ENCODE results near the gene GXYLT1.
"Not testable (repeated sequence)": the region's sequence is repeated elsewhere in the genome, so short reads cannot be mapped to it uniquely, and the experiment has no call there.

GXYLT1 gene, protein sequence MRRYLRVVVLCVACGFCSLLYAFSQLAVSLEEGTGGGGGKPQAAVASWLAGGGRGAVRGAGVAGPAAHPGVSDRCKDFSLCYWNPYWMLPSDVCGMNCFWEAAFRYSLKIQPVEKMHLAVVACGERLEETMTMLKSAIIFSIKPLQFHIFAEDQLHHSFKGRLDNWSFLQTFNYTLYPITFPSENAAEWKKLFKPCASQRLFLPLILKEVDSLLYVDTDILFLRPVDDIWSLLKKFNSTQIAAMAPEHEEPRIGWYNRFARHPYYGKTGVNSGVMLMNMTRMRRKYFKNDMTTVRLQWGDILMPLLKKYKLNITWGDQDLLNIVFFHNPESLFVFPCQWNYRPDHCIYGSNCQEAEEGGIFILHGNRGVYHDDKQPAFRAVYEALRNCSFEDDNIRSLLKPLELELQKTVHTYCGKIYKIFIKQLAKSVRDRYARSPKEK

DNA sequence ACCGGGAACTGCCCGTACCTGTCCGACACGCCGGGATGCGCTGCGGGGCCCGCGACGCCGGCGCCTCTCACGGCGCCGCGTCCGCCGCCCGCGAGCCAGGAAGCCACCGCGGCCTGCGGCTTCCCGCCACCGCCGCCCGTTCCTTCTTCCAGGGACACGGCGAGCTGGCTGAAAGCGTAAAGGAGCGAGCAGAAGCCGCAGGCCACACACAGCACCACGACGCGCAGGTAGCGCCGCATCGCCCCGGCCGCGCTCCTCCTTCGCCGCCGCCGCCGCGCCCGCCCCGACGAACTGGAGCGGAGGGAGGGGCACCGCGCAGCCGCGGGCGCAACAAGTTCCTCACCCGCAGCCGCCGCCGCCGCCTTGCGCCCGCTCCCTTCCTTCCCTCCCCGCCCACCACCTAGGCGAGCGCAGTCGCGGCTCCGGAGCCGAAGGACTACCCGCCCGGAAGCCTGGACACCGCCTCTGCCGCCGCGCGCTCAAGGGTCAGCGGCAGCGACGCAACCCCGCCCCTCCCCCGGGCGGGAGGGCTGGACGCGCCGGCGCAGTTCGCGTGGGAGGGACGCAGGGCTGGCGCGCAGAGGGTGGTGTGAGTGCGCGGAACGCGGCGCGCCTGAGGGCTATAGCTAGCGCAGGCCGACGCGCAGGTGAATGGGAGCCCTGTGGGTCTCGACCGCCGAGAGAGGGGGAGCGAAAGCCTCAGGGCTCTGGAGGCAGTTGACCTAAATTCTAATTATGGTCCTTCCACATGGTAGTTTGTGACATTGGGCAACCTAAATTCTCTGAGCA is at the start of gene GXYLT1:
TSS of gene GXYLT1 (minus strand) at position 467 of the 789 bp plus-strand sequence. CDS start at position 239, 228 bp downstream.
- DNase-seq (ENCODE audit: low read depth in 1 of 2, low spot score in 1 of 2), result peak; percentile 96 to 98
- no peak for TF ChIP-seq JUND (IDR thresholded peaks at IDR 0.05; ENCODE audit: low read depth)
- in situ Hi-C loops (cut with HindIII; ENCODE audit: low pct_unique_long_range_greater_than_20kb, low sequenced_read_pairs), result no loop called here

DNA sequence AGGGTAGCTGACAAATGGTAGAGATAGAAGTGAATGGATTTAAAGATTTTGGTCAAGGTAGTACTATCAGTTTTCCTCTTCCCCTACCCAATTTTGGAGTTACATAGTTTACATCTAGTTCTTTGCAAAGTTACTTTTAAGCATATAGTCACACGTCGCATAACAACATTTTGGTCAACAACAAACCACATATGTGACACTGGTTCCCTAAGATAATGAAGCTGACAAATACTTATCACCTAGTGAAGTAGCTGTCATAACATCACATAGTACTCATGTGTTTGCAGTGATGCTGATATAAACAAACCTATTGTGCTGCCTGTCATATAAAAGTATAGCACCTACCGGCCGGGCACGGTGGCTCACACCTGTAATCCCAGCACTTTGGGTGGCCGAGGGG is 48.0 kb upstream of the GXYLT1 start:
- no peak for TF ChIP-seq JUND (IDR thresholded peaks at IDR 0.05; ENCODE audit: low read depth)
- no peak for DNase-seq (ENCODE audit: low read depth in 1 of 2, low spot score in 1 of 2)
- in situ Hi-C loops (cut with HindIII; ENCODE audit: low pct_unique_long_range_greater_than_20kb, low sequenced_read_pairs), result no loop called here

DNA sequence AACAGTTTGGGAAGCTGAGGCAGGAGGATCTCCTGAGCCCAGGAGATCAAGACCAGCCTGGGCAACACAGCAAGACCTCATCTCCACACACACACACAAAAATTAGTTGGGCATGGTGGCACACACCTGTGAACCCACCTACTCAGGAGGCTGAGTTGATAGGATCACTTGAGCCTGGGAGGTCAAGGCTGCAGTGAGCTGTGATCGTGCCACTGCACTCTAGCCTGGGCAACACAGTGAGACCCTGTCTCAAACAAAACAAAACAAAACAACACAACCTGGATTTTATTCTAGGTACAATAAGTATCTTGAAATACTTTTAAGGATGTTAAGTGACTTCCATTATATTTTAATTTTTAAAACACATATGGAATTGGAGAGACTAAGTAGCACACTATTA is 47.6 kb upstream of the GXYLT1 start:
- TF ChIP-seq JUND (IDR thresholded peaks at IDR 0.05; ENCODE audit: low read depth), result no peak
- no peak for DNase-seq (ENCODE audit: low read depth in 1 of 2, low spot score in 1 of 2)
- in situ Hi-C loops (cut with HindIII; ENCODE audit: low pct_unique_long_range_greater_than_20kb, low sequenced_read_pairs), result no loop called here

DNA sequence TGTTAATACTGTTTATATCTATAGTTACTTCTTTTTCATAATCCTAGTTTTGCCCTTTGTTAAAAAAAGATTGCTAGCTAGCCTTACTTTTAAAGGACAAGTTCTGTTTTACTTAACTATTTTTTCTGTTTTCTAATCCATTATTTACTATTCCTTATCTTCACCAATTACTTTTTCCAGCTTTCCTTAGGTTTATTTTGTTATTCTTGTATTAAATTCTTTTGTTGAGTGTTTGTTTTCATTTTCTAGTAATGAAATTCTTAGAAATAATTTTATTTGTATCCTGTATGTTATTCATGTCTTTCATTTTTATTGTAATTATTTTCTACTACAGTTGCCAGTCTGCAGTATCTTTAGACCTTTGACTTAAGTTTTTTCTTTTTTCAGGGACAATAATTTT is 45.7 kb upstream of the GXYLT1 start:
- no peak for DNase-seq (ENCODE audit: low read depth in 1 of 2, low spot score in 1 of 2)
- TF ChIP-seq JUND (IDR thresholded peaks at IDR 0.05; ENCODE audit: low read depth), result no peak
- in situ Hi-C loops (cut with HindIII; ENCODE audit: low pct_unique_long_range_greater_than_20kb, low sequenced_read_pairs), result no loop called here

DNA sequence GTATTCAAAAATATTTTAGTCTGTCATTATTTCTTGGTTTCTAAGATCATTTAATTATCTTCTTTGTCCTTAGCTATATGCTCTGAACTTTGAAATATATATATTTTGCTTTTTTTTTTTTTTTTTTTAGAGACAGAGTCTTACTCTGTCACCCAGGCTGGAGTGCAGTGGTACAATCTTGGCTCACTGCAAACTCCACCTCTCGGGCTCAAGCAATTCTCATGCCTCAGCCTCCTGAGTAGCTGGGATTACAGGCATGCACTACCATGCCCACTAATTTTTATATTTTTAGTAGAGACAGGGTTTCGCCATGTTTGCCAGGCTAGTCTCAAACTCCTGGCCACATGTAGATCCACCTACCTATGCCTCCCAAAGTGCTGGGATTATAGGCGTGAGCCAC is 43.6 kb upstream of the GXYLT1 start:
- in situ Hi-C loops (cut with HindIII; ENCODE audit: low pct_unique_long_range_greater_than_20kb, low sequenced_read_pairs); DNase-seq (ENCODE audit: low read depth in 1 of 2, low spot score in 1 of 2): not testable (repeated sequence)

DNA sequence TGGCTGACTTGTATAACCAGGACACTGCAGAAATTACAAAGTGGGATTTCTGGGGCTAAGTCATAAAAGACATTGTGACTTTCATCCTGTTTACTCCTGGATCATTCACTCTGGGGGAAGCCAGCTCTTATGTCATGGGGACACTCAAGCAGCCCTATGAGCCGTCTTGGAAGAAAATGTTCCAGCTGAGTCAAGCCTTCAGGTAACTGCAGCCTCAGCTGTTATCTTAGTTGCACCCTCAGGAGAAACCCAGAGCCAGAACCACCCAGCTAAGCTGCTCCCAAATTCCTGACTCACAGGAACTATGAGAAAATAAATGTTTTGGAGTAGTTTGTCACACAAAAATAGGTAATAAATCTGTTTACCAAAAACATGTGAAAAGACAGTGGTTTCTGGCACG is 43.1 kb upstream of the GXYLT1 start:
- in situ Hi-C loops (cut with HindIII; ENCODE audit: low pct_unique_long_range_greater_than_20kb, low sequenced_read_pairs), result no loop called here
- no peak for DNase-seq (ENCODE audit: low read depth in 1 of 2, low spot score in 1 of 2)
- no peak for TF ChIP-seq JUND (IDR thresholded peaks at IDR 0.05; ENCODE audit: low read depth)

DNA sequence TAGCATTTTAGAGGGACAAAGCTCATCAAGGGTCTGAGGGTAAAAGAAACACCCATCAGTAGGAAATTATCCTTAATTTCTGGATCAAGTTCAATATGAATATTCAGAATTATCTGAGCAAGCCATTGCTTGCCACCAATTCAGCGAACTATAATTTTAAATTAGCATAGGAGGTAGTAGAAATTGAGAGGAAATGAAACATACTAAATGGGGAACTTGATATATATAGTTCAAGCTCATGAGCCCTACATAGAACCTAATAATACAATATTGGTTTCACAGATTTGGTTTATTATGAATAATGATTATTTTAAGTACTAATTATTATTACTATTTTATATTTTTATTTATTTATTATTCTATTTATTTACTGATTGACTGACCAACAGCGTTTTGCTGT is 42.1 kb upstream of the GXYLT1 start:
- no peak for DNase-seq (ENCODE audit: low read depth in 1 of 2, low spot score in 1 of 2)
- in situ Hi-C loops (cut with HindIII; ENCODE audit: low pct_unique_long_range_greater_than_20kb, low sequenced_read_pairs), result no loop called here
- TF ChIP-seq JUND (IDR thresholded peaks at IDR 0.05; ENCODE audit: low read depth), result no peak

DNA sequence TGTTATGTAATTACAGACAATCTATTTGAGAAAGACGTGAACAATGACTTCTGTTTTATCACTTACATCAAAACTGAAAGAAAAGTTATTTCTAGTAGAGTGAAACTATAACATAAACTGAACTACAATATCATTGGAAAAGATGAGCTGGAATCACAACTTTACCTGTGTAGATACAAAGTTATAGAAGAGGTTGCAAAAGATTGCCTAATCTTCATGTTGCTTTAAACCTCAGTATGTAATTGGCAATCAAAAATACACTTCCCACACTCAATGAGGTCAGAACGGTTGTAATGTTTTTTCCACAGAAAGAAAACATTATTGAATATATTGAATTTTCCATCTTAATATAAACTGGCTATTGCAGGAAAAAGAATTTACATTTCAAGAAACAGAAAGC is 37.7 kb upstream of the GXYLT1 start:
- in situ Hi-C loops (cut with HindIII; ENCODE audit: low pct_unique_long_range_greater_than_20kb, low sequenced_read_pairs), result no loop called here
- no peak for DNase-seq (ENCODE audit: low read depth in 1 of 2, low spot score in 1 of 2)
- no peak for TF ChIP-seq JUND (IDR thresholded peaks at IDR 0.05; ENCODE audit: low read depth)

DNA sequence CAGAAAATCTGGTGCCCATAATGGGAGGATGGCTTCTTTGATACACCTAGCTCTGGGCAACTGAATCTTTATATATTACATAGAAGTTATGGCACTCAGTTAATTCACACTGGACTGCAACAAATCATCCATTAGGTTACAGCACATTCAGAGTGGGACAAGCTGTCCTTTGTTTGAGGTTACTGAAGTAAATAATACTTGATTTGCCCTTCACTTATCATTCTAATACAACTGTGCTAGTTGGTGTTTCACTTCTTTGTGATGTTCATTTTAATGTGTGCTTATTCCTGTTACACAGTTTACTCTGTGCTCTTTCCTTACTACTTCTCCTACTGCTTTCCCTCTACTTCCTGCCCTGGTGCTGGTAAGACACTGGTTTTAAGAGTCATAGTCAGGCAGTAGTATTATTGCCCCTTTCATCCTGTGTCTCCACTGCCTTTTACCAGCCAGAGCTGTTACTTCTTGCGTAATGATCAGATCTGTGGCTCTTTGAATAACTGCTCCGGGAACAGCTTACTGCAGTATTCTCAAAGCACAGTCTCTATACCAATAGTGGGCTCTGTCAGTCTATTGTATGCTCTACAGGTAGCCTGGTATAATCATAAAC is 36.4 kb upstream of the GXYLT1 start:
- in situ Hi-C loops (cut with HindIII; ENCODE audit: low pct_unique_long_range_greater_than_20kb, low sequenced_read_pairs), result no loop called here
- TF ChIP-seq JUND (IDR thresholded peaks at IDR 0.05; ENCODE audit: low read depth), result no peak
- peak; percentile 6 to 13 for DNase-seq (ENCODE audit: low read depth in 1 of 2, low spot score in 1 of 2)

DNA sequence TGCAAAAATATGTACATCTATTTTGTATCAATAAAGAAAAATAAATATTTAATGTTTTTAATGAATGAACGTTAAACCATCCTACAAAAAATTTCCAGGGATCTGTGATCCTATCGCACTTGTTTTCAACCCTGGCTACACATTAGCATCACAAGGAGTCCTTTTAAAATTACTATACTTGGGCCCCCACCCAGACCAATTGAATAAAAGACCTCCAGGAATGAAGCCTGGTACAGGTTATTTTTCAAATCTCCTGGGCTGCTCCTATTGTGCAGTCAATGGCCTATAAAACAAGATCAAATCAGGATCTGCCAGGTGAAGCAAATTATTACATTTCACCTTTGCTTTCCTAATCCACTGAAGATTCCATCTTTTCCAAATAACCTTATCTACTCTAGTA is 33.4 kb upstream of the GXYLT1 start:
- in situ Hi-C loops (cut with HindIII; ENCODE audit: low pct_unique_long_range_greater_than_20kb, low sequenced_read_pairs), result no loop called here
- DNase-seq (ENCODE audit: low read depth in 1 of 2, low spot score in 1 of 2), result no peak
- no peak for TF ChIP-seq JUND (IDR thresholded peaks at IDR 0.05; ENCODE audit: low read depth)

DNA sequence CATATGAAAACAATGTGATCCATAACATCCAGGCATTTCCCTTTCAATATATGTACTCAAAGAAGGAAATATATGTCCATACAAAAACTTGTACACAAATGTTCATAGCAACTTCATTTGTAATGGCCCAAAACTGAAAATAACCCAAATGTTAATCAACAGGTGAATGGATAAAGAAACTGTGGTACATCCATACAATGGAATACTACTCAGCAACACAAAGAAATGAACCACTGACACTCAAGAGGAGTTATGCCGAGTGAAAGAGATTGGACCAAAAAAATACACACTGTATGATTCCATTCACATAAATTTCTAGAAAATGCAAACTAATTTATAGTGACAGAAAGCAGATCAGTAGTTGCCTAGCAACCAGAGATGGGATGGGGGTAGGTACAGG is 30.3 kb upstream of the GXYLT1 start:
- DNase-seq (ENCODE audit: low read depth in 1 of 2, low spot score in 1 of 2), result no peak
- in situ Hi-C loops (cut with HindIII; ENCODE audit: low pct_unique_long_range_greater_than_20kb, low sequenced_read_pairs), result no loop called here
- TF ChIP-seq JUND (IDR thresholded peaks at IDR 0.05; ENCODE audit: low read depth), result no peak

DNA sequence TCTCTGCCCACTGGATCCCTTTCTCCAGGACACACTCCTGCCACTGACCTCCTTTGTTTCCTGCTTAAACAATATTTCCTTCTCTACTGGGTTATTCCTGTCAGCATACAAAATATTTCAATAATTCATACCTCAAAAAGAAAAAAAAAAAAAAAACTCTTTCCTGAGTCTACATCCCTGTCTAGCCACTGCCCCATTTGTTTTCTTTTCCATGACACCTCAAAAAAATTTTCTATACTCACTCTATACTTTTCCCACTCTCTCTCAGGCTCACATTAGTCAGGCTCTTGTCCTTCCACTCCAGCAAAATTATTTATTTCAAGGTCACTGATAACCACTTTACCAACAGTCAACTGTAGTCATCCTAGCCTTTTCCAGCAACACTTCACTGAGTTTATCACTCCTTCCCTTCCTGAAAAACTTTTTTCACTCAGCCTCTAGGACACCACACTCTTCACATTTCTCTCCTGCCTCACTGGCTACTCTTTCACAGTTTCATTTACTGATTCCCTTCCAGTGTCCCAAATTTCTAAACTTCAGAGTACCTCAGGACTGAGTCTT is 29.4 kb upstream of the GXYLT1 start:
- TF ChIP-seq JUND (IDR thresholded peaks at IDR 0.05; ENCODE audit: low read depth), result no peak
- in situ Hi-C loops (cut with HindIII; ENCODE audit: low pct_unique_long_range_greater_than_20kb, low sequenced_read_pairs), result no loop called here
- no peak for DNase-seq (ENCODE audit: low read depth in 1 of 2, low spot score in 1 of 2)
